GM12864 (cell line): Measurements from ENCODE around the gene FIG4.
"Not testable (repeated sequence)": the region's sequence is repeated elsewhere in the genome, so short reads cannot be mapped to it uniquely, and the experiment has no call there.

ENCODE experiments used
- DNase-seq: peaks from one replicate; pipeline ENCODE4 v3.0.0-alpha.2; 2011; ENCODE audit warnings: low read depth
- H3K4me3 ChIP-seq: 2 replicates; pipeline ENCODE4 v1.5.1; 2011; ENCODE audit warnings: mild to moderate bottlenecking, low read depth, low read length, control low read depth
- TF ChIP-seq, protein P1 (sequence below): IDR thresholded peaks from 2 replicates; pipeline ENCODE4 v1.5.1; 2011; ENCODE audit warnings: low read depth, mild to moderate bottlenecking, moderate library complexity, low read length, control low read depth, inconsistent platforms; ENCODE audit errors: missing control alignments

The FIG4 gene

GRCh38 chr6:109840034-109840433, 148.9 kb downstream of the FIG4 start:
- no peak overlapping the region for H3K4me3 ChIP-seq
- TF ChIP-seq, protein P1, sequence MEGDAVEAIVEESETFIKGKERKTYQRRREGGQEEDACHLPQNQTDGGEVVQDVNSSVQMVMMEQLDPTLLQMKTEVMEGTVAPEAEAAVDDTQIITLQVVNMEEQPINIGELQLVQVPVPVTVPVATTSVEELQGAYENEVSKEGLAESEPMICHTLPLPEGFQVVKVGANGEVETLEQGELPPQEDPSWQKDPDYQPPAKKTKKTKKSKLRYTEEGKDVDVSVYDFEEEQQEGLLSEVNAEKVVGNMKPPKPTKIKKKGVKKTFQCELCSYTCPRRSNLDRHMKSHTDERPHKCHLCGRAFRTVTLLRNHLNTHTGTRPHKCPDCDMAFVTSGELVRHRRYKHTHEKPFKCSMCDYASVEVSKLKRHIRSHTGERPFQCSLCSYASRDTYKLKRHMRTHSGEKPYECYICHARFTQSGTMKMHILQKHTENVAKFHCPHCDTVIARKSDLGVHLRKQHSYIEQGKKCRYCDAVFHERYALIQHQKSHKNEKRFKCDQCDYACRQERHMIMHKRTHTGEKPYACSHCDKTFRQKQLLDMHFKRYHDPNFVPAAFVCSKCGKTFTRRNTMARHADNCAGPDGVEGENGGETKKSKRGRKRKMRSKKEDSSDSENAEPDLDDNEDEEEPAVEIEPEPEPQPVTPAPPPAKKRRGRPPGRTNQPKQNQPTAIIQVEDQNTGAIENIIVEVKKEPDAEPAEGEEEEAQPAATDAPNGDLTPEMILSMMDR, result no peak
- no peak for DNase-seq

GRCh38 chr6:109840796-109841195, 149.7 kb downstream of the FIG4 start:
- TF ChIP-seq, protein P1, result no peak
- no peak for DNase-seq
- H3K4me3 ChIP-seq, result no peak overlapping the region

DNA sequence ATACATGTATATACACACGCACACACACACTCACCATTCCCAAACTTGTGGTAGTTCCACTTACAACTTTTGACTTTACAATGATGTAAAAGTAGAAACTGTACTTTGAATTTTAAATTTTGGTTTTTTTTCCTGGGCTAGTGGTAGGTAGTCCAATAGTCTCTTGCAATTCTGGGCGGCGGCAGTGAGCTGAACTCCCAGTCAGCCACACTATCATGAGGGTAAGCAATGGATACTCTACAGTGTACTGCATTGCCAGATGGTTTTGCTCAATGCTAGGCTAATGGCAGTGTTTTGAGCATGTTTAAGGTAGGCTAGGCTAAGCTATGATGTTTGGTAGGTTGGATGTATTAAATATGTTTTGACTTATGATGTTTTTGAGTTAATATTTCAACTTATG, 150.8 kb downstream of the FIG4 start:
- no peak for DNase-seq
- TF ChIP-seq, protein P1, result no peak
- H3K4me3 ChIP-seq, result no peak overlapping the region

GRCh38 chr6:109852713-109853112, 161.6 kb downstream of the FIG4 start:
- DNase-seq, result no peak
- TF ChIP-seq, protein P1, result no peak
- H3K4me3 ChIP-seq, result no peak overlapping the region

- DNase-seq, result no peak
- TF ChIP-seq, protein P1, result no peak
- H3K4me3 ChIP-seq, result no peak overlapping the region
Measured at GRCh38 chr6:109853426-109853825, 162.3 kb downstream of the FIG4 start.

DNA sequence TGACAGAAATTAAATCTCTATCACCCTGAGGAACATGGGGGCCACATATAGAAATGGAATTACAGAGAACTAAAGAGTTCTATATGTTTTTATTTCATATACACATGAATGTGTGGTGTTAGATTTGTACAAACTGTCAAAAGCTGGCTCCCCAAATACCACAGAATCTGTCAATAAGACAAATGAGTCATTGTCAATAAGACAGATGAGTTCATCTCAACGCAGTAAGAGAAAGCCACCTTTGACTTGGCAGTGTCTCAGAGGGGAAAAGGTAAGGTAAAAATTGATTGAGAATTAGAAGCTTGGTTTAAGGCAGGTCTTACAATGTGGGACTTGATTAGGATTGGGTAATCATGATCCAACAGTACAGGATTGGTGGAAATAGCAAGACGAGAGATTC, 162.9 kb downstream of the FIG4 start:
- H3K4me3 ChIP-seq, result no peak overlapping the region
- TF ChIP-seq, protein P1, result no peak
- DNase-seq, result no peak

GRCh38 chr6:109854541-109855308, 163.6 kb downstream of the FIG4 start:
- no peak overlapping the region for H3K4me3 ChIP-seq
- TF ChIP-seq, protein P1, result no peak

GRCh38 chr6:109855476-109856040, 164.5 kb downstream of the FIG4 start:
- DNase-seq, H3K4me3 ChIP-seq: not testable (repeated sequence)

More at GRCh38 chr6:109854541-109855308, 163.6 kb downstream of the FIG4 start:
- no peak for DNase-seq
